ENCODE measurements around the gene ZSCAN30.
"Not testable (repeated sequence)": the region's sequence is repeated elsewhere in the genome, so short reads cannot be mapped to it uniquely, and the experiment has no call there.

The ZSCAN30 gene

DNA sequence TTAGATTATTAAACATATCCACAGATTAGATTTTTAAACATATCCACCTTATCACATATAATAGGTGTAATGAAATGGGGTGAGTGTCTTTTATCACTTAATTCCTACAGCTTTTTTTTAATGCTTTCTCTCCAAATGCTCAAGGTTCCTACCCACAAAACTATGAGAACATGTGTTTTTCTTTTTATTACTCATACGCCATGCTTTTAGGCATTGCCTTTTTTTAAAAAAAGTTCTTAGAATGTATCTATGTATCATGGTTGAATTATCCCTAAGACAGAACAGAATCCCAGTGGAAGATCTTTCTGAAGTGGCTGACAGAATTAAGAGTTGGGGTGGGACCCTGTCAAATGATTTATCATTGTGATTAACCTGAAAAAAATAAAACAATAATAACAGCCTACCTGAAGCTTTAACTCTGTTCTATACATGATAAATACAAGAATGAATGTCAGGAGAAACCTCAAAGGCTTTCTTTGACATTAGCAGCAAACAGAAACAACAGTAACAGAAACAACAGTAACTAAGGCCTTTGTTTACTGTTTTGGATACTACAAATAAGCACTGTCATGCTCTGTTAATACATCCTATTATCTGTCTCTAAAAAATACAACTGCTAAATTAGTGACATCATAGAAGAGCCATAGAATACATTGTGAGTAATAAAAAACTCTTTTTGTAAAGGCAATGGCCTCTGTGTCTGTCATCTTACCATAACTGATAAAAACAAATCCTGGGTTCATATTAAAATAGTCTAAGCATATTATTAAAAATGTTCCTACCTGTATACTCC lies 53.3 kb downstream of the ZSCAN30 start:
- no peak for DNase-seq (ENCODE audit: low read depth in 2 of 2)

DNA sequence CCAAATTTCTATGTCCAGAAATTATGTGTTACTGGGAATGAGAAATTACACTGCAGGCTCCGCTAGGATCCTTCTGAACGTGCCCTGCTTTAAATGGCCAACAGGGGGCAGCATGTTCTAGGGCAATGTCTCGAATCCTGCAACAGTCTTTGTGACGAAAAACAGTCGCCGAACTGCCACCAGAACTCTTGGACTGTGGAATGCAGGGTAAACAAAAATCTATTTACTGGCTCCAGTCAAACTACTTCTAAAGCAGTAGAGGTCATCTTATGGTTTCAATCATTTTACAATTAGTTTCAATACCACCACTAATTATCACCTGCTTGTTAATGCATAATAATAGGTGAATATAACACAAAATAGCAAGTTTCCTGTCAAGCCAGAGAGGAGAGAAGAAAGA lies 59.0 kb downstream of the ZSCAN30 start:
- peak; percentile 35 to 54 for DNase-seq (ENCODE audit: low read depth in 2 of 2)

DNA sequence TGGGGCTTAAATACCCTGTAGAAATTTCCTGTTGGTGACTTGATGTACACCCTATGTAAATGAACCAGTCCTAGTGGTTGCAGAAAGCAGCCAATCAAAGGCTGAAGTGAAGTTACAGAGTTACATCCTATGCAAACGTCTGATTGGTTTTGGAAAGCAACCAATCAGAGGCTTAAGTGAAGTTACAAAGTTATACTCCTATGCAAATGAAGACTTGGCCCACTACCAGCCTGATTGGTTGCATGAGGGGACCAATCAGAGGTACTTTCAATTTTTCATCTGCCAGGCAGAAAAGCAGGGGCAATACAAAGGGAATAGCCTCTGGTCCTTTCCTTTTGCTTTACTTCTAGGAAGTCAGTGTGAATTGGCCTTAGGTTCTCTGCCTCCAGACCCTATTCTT lies 62.8 kb downstream of the ZSCAN30 start:
- DNase-seq (ENCODE audit: low read depth in 2 of 2), result no peak

DNA sequence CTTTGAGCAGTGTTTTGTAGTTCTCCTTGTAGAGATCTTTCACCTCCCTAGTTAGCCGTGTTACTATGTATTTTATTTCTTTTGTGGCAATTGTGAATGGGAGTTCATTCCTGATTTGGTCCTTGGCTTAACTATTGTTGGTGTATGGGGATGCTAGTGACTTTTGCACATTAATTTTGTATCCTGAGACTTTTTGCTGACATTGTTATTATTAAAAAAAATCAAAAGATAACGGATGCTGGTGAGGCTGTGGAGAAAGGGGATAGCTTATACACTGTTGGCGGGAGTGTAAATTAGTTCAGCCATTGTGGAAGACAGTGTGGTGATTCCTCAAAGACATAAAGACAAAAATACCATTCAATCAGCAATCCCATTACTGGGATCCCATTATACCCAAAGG lies 66.2 kb downstream of the ZSCAN30 start:
- no peak for DNase-seq (ENCODE audit: low read depth in 2 of 2)

DNA sequence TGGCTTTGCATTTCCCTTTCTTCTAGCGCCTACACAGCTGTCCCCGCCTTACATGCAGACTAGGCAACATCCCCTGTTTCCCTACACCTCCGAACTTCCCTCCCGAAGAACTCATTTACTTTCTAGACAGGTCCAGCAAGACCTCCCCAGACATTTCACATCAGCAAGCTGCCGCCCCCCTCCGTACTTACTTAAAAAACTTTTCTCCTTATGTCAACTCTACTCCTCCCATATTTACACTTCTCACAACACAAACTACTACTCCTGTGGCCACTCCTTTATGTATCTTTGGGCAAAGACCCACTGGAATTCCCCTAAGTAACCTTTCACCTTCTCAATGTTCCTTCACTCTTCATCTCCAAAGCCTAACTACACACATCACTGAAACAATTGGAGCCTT lies 69.6 kb downstream of the ZSCAN30 start:
- DNase-seq (ENCODE audit: low read depth in 2 of 2), result no peak

DNA sequence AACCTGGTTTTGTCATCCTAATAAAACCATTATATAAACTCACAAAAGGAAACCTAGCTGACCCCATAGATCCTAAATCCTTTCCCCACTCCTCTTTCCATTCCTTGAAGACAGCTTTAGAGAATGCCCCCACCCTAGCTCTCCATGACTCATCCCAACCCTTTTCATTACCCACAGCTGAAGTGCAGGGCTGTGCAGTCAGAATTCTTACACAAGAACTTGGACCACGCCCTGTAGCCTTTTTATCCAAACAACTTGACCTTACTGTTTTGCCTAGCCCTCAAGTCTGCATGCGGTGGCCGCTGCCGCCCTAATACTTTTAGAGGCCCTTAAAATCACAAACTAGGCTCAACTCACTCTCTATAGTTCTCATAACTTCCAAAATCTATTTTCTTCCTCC lies 70.7 kb downstream of the ZSCAN30 start:
- not testable (repeated sequence) for DNase-seq (ENCODE audit: low read depth in 2 of 2)

DNA sequence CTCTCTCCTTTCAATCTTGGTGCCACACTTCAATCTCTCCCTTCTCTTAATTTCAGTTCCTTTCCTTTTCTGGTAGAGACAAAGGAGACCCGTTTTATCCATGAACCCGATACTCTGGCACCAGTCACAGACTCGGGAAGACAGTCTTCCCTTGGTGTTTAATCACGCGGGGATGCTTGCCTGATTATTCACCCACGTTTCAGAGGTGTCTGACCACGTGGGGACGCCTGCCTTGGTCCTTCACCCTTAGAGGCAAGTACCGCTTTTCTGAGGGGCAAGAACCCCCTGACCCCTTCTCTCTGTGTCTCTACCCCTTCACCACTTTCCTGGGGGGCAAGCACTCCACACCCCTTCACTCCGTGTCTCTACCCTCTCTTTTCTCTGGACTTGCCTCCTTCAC lies 73.4 kb downstream of the ZSCAN30 start:
- not testable (repeated sequence) for DNase-seq (ENCODE audit: low read depth in 2 of 2)

DNA sequence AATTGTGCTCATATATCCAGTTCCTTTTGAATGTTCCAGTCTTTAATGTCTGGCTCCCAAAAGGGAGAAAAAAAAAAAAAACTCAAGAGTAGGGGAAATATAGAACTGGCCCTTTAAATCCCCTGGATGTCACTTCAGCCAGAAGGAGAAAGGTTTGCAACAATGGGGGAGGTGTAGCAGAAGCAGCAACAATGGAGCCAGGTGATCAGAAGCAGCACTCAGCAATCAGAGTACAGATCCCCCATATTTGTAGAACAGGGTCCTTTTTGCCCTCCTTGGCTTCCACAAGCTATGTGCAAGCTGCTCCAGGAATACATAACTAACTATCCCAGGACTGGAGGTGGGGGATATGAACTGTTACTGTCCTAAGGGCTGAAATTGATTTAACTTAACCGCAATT lies 75.0 kb downstream of the ZSCAN30 start:
- DNase-seq (ENCODE audit: low read depth in 2 of 2), result no peak

DNA sequence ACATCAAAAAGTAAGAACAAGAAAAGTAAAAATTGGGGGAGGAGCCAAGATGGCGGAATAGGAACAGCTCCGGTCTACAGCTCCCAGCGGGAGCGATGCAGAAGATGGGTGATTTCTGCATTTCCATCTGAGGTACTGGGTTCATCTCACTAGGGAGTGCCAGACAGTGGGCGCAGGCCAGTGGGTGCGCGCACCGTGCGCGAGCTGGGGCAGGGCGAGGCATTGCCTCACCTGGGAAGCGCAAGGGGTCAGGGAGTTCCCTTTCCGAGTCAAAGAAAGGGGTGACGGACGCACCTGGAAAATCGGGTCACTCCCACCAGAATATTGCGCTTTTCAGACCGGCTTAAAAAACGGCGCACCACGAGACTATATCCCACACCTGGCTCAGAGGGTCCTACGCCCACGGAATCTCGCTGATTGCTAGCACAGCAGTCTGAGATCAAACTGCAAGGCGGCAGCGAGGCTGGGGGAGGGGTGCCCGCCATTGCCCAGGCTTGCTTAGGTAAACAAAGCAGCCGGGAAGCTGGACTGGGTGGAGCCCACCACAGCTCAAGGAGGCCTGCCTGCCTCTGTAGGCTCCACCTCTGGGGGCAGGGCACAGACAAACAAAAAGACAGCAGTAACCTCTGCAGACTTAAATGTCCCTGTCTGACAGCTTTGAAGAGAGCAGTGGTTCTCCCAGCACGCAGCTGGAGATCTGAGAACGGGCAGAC lies 84.1 kb downstream of the ZSCAN30 start:
- DNase-seq (ENCODE audit: low read depth in 2 of 2), result not testable (repeated sequence)

DNA sequence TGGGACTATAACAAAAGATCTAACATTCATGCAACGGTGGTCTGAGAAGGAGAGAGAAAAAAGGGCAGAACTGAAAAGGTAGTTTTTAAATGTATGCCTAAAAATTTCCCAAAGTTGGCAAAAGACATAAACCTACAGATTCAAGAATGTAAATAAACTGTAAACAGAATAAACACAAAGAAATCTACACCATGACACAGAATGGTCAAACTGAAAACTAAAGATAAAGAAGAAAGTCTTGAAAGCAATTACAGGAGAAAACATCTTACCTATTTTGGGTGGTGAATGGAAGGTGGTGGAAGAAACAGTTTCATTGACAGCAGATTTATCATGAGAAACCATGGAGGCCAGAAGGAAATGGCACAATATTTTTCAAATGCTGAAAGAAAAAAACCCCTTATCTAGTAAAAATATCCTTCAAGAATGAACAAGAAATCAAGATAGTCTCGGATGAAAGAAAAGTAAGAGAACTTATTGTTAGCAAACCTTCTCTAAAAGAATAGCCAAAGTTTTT lies 84.8 kb downstream of the ZSCAN30 start:
- no peak for DNase-seq (ENCODE audit: low read depth in 2 of 2)

DNA sequence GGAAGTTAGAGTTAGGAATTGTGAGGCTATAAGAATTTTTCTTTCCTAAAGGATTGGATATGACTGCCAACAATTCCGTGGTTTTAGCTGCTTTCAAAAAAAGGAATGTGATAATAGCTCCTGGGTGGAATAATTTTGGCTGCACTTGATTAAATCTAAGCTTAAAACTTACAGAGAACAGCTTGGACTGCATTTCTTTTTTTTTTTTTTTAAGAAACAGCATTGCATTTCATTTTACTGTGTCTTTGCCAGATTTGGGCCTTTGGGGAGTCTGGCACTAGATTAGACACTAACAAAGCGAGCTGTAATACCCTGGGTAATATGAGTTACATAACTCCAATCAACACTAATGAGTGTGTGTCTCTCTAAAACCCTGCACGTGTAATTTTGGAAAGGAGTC lies 87.0 kb downstream of the ZSCAN30 start:
- no peak for DNase-seq (ENCODE audit: low read depth in 2 of 2)

DNA sequence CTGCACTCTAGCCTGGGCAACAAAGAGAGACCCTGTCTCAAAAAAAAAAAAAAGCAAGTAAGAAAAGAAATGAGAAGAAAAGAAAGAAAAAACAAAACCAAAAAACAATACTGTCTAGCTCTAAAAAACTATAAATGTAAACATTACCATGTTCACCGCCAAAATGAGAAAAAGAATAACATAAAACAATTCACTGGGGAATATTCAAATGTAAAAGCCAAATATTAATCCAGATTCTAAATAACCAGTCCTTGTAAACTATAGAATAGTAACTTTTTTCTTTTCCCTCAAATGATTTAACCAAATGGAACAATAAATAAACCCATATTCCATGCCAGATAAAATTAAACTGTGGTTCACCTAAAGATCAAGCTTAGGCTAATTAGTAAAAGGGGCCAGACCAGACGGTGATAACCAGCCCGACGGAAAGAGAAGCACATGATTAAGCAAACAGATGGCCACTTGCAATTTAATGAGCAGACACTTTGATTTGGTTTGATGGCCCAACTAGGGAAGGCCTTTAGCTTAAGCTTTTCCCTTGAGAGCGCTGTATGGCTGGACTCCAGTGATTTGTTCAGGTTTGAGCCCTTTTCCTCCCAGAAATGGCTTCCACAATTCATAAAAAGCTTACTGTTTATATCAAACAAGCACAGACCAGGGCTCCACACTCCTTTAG lies 88.6 kb downstream of the ZSCAN30 start:
- DNase-seq (ENCODE audit: low read depth in 2 of 2), result no peak
